Spleen (tissue), 7 donors: ENCODE data around the gene MT3.

ENCODE experiments used
- POLR2A ChIP-seq, 3 donors: fragments of 450-650 bp; IDR thresholded peaks; one replicate each; pipeline ENCODE4 v1.5.1; 2017; ENCODE audit warnings: antibody characterized with exemption in 3 of 3, mild to moderate bottlenecking in 1 of 3
- TF ChIP-seq, protein P1 (sequence below), 11 experiments: fragments of 200-600 bp in 7 of 11; fragments of 450-650 bp in 4 of 11; sonication (generic) in 4 of 11; IDR thresholded peaks in 8 of 11; conservative IDR thresholded peaks in 3 of 11; 1 replicate in 7 of 11; 2 replicates in 4 of 11; pipeline versions ENCODE4 v1.4.0 to v1.8.0; 2016 to 2021; ENCODE audit warnings: antibody characterized with exemption in 11 of 11, inconsistent platforms in 4 of 11, mild to moderate bottlenecking in 1 of 11
- donor health status: DM: no; HTN: no; CAD: no; lungs with moderate emphysema.
- donor health status: DM: no; HTN: no; CAD: no.
- donor health status: DM: no; HTN: no; CAD: no.

DNA sequence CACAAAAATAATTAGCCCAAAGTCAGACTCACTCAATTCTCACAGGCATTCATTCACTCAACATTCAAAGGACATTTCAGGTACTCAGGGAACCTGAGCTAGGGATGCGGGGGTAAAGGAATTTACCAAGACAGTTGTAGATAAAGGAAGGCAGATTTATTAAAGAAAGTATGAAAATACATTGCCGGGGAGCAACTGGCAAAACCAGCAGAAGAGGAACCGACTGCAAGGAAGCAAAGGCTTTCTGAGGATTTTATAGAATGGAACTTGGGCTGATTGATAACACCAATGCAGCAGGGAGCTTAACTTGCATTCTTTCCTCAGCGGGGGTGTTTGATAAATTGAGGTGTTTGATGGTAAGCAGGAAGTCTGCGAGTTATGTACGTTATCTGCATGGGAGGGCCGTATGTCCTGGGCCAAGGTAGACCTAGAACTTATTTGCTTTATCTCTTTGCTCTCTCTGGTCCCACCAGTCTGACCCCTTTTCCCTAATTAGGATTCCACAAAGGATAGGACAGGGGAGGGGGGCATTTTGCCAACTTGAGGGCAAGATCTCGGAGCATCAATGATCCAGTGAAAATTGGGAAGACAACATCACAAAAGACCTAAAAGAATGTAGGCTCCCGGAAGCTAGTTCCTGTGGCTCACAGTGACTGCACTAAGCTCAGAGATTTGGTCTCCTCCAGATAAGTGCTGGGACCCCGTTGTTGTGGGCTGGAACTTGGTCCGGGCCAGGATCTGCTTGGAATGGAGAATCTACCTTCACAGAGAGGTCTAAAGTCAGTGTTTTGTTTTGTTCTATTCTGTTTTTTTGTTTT lies 5.8 kb upstream of the MT3 start:
- TF ChIP-seq, protein P1, sequence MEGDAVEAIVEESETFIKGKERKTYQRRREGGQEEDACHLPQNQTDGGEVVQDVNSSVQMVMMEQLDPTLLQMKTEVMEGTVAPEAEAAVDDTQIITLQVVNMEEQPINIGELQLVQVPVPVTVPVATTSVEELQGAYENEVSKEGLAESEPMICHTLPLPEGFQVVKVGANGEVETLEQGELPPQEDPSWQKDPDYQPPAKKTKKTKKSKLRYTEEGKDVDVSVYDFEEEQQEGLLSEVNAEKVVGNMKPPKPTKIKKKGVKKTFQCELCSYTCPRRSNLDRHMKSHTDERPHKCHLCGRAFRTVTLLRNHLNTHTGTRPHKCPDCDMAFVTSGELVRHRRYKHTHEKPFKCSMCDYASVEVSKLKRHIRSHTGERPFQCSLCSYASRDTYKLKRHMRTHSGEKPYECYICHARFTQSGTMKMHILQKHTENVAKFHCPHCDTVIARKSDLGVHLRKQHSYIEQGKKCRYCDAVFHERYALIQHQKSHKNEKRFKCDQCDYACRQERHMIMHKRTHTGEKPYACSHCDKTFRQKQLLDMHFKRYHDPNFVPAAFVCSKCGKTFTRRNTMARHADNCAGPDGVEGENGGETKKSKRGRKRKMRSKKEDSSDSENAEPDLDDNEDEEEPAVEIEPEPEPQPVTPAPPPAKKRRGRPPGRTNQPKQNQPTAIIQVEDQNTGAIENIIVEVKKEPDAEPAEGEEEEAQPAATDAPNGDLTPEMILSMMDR (IDR thresholded peaks at IDR 0.05 in 8 of 11, conservative IDR thresholded peaks at IDR 0.05 in 3 of 11), result no peak
- no peak for TF ChIP-seq POLR2A (IDR thresholded peaks at IDR 0.05)
